ENCODE measurements around the gene RP2.

GRCh38 chrX:46812445-46812844 is 24.4 kb upstream of the RP2 start:
- TF ChIP-seq, protein P1, sequence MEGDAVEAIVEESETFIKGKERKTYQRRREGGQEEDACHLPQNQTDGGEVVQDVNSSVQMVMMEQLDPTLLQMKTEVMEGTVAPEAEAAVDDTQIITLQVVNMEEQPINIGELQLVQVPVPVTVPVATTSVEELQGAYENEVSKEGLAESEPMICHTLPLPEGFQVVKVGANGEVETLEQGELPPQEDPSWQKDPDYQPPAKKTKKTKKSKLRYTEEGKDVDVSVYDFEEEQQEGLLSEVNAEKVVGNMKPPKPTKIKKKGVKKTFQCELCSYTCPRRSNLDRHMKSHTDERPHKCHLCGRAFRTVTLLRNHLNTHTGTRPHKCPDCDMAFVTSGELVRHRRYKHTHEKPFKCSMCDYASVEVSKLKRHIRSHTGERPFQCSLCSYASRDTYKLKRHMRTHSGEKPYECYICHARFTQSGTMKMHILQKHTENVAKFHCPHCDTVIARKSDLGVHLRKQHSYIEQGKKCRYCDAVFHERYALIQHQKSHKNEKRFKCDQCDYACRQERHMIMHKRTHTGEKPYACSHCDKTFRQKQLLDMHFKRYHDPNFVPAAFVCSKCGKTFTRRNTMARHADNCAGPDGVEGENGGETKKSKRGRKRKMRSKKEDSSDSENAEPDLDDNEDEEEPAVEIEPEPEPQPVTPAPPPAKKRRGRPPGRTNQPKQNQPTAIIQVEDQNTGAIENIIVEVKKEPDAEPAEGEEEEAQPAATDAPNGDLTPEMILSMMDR (IDR thresholded peaks at IDR 0.05): no peak
- TF ChIP-seq POLR2A (IDR thresholded peaks at IDR 0.05) (no peak), POLR2AphosphoS5 (IDR thresholded peaks at IDR 0.05) (peak; percentile 66)
